ENCODE measurements around the gene FAAH.
A peak's percentile ranks its signal among the peaks of the same experiment; 100 is the strongest.
"Not testable (repeated sequence)": the region's sequence is repeated elsewhere in the genome, so short reads cannot be mapped to it uniquely, and the experiment has no call there.

Gene FAAH

GRCh38 chr1:46394108-46394871 is at the start of gene FAAH:
FAAH (plus strand) TSS chr1:46394317; CDS start chr1:46394349, 32 bp downstream.
- peak; percentile 58 for DNase-seq

- no peak for DNase-seq
Measured at GRCh38 chr1:46344481-46344880, 49.6 kb upstream of the FAAH start.

DNA sequence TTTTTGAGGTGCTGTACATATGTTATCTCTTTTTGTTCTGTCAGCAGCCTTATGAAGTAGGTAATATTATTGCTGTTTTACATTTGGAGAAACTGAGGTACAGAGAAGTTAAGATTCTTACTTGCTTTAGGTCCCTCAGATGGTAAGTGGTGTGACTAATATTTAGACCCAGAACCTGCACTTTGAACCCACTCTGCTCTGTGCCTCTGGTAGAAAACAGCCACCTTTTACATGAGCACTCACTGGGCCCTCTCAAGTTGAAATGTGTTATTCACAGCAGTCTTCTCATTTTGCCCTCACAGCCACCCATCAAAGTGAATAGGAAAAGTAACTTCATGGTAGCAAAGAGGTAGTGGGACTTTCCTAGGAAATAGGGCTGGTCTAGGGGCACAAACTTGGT is 48.8 kb upstream of the FAAH start:
- DNase-seq = no peak

DNA sequence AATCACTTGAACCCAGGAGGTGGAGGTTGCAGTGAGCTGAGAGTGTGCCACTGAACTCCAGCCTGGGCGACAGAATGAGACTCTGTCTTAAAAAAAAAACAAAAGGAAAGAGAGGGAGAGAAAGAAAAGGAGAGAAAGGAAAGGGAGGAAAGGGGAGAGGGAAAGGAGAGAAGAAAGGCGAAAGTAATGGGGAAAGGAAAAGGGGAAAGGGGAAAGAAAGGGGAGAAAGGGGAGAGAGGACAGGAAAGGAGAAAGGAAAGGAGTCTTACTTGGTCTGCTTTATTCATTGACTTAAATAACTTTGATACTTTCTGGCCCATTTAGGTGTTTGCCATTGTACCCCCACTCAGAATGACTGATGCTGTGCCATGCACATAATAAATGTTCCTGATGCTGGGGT is 41.8 kb upstream of the FAAH start:
- DNase-seq = no peak

DNA sequence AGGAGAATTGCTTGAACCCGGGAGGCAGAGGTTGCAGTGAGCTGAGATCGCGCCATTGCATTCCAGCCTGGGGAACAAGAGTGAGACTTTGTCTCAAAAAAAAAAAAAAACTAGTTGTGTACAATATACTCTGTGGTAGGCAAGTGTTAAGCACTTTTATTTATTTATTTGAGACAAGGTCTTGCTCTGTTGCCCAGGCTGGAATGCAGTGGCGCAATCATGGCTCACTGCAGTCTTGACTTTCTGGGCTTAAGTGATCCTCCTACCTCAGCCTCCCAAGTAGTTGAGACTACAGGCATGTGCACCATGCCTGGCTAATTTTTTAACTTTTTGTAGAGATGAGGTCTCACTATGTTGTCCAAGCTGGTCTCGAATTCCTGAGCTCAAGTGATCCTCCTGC is 38.2 kb upstream of the FAAH start:
- DNase-seq = not testable (repeated sequence)

GRCh38 chr1:46362158-46362557 is 32.0 kb upstream of the FAAH start:
- DNase-seq = no peak

GRCh38 chr1:46363121-46363520 is 31.0 kb upstream of the FAAH start:
- DNase-seq = no peak

- no peak for DNase-seq
Measured at GRCh38 chr1:46364612-46365011, 29.5 kb upstream of the FAAH start.

GRCh38 chr1:46365796-46366195 is 28.3 kb upstream of the FAAH start:
- DNase-seq = not testable (repeated sequence)

- DNase-seq = no peak
Measured at GRCh38 chr1:46367072-46367471, 27.0 kb upstream of the FAAH start.

- not testable (repeated sequence) for DNase-seq
Measured at GRCh38 chr1:46367701-46368100, 26.4 kb upstream of the FAAH start.

DNA sequence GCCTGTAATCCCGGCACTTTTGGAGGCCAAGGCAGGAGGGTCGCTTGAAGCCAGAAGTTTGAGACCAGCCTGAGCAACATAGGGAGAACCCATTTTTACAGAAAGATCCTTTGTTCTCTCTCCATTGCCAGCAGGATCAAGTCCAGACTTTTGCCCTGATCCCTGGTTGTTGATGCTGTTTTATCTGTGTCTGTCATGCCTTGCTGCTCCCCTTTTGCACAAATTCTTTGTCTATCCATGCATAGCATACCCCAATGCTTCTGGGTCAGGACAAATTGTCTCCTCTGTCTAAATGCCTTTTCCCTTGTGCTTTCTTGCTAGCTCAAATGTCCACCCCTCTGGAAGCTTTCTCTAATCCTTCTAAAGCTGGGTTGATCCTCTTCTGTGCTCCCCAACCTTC is 25.3 kb upstream of the FAAH start:
- no peak for DNase-seq

DNA sequence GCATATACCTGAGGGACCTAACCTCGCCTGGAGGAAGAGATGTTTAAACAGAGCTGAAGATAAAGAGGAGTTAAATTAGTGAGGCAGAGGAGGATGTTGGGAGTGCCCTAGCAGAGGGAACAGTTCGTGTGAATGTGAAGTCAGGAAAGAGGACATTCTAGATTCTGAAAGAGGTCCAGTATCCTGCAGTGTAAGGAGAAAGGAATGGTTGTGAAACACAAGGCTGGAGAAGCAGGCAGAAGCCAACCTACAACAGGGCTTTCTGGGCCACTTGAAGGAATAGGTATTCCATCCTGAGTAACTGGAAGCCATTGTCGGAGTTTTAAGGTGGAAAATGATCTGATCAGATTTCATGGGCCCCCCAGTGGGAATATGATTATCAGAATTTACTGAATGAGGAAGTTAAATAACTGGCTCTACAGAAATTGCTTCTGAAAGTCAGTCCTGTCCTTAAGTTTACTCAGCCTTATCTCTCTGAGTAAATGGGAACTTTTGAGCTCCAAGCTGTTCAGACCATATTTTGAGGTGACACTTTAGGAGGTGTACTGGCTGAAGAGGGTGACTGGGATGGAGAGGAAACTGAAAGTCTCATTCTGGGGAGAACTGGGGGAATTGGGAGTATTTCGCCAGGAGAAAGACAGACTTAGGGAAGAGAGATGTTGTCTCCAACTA is 24.4 kb upstream of the FAAH start:
- DNase-seq = no peak

DNA sequence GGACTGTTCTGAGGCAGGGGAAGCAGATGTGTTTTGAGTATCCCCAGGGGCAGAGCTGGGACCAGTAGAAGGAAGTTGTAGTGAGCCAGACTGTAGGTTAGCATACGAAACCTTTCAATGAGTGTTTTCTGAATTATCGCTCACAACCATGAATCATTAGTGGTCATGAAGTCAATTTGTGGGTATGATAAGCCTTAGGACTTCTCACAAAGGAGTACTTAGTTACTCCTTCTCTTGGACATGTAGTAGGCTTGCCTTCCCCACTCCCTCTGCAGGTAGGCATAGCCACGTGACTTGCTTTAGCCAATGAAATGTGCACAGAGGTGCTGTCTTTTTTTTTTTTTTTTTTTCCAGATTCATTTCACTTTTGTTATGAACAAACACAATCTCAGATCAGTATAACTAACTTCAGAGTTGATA is 23.9 kb upstream of the FAAH start:
- DNase-seq = no peak

DNA sequence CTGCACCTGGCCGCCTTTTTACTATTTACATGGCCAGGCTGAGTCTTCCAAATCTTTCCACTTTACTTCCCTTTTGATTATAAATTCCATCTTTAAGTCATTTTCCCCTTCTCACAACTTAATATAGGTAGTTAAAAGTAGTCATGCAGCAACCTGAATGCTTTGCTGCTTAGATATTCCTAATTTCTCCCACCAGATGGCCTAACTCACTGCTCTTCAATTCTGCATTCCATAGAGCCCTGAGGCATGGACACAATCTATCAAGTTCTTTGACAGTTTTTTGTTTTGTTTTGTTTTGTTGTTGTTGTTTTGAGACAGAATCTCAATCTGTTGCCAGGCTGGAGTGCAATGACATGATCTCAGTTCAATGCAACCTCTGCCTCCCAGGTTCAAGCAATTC is 21.7 kb upstream of the FAAH start:
- no peak for DNase-seq

- DNase-seq = no peak
Measured at GRCh38 chr1:46379996-46380395, 14.1 kb upstream of the FAAH start.

DNA sequence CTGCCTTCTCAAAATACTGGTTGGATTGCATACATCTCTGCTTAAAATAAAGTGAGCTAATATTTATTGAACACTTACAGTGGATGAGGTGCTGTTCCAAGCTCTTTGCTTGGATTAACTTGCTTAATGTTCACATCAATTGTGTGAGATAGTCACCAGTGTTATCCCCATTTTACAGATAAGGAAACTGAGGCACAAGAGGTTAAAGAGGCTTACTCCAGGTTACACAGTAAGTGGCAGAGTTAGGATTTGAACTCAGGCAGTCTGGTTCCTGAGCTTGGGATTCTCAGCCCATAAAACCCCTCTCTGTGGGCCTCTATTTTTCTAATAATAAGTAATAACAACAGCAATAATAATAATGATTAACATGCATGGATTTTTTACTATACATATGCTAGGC is 13.6 kb upstream of the FAAH start:
- DNase-seq = no peak

- DNase-seq = no peak
Measured at GRCh38 chr1:46393510-46393909, 607 bp upstream of the FAAH start.

DNA sequence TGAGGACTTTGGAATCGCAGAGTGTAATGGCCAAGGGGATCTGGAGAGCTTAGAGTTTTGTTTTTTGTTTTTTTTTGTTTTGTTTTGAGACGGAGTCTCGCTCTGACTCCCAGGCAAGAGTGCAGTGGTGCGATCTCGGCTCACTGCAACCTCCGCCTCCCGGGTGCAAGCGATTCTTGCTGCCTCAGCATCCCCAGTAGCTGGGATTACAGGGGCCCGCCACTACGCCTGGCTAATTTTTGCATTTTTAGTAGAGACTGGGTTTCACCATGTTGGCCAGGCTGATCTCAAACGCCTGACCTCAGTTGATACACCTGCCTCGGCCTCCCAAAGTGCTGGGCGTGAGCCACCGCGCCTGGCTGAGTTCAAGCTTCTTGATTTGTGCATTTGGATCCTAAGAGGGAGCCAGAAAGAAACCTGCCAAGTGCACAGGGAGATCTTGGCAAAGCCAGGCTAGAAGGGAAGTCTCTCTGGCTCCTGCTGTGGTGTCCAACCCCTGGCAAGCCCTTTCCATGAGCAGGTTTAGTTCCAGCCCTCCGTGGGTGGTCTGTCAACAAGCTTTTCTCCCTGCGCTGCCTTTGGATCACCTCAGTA is 852 bp downstream of the FAAH start:
- no peak for DNase-seq

DNA sequence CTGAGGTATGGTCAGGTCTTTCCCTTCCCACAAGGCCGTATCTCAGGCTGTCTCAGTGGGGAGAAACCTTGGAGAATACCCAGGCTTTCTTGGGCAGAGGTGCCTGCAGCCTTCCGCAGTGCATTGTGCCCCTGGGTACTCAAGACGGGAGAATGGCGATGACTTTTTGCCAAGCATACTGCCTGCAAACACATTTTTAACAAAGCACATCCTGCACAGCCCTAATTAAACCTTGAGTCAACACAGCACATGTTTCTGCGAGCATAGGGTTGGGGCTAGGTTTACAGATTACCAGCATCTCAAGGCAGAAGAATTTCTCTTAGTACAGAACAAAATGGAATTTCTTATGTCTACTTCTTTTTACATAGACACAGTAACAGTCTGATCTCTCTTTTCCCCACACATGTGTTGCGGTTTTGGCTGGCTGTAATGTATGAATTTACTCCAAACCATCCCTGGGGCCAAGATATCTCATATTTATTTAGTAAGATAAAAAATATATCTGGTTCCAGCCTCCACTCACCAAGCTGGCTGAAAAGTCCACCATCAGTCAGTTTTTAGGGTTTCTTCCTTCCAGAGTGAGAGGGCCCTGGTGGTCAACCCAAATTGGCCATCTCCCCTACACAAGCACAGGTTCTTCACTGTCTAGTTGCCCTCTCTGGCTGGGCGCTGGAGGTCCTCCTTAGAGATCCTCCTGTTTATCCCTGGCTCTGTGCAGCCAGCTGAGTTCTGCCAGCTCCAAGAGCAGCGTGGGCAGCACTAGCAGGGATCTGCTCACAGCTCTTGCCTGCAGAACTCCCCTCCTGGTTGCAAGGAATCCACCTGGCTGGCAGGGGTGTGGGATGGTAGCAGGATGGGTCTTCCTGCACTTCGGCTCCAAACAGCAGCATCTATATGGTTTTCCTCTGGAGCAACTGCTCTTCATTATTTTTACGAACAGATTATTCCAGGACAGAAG is 2.6 kb downstream of the FAAH start:
- DNase-seq = no peak

GRCh38 chr1:46399307-46399706 is 5.2 kb downstream of the FAAH start:
- no peak for DNase-seq

GRCh38 chr1:46400421-46400820 is 6.3 kb downstream of the FAAH start:
- DNase-seq = no peak
